Measurements from ENCODE around the gene SLC25A6. TPM values are rescaled to one million over a fixed set of nuclear protein-coding genes. Genes with fewer than 3 reads are reported as not detected.

Gene SLC25A6
- total RNA-seq, 1 donor from 2014 or later: 345 TPM

DNA sequence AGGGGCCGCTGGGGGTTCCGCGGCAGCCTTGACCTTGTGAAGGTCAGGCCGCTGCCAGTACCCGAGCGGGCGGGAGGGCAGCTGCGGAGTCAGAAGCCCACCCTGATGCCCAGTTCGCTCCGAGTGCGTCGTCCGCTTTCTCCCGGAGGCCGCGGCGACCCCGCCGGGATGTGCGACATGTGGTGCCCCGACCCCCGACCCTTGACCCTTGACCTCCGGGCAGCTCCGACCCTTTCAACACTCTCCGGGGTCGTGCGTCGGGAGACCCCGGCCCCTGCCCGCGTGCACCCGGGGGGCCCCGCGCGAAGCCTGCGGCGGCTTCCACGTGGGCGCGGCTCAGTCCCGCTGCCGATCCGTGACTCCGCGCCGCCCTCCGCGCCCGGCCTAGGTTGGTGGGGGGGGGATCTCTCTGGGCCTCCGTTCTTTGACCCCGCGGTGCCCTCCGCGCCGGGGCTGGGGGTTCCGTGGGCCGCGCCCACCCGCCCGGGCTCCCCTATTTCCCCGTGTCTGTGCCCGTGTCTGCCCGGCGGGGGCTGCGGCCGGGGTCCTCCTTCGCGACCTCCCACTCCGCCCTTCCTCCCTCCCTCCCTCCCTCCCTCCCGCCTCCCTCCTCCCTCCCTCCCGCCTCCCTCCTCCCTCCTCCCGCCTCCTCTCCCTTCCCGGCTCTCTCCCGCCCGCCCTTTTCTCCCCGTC lies 609 bp upstream of the SLC25A6 start:
- DNase-seq (ENCODE audit: low read depth): peak; percentile 51
- peak overlapping the region; percentile 98 for H3K4me3 ChIP-seq (ENCODE audit: insufficient read depth, low read depth, low read length)
- Mint-ChIP-seq H3K4me3 (ENCODE audit: unreplicated experiment) (peak overlapping the region; percentile 95), H3K27ac (ENCODE audit: unreplicated experiment) (peak overlapping the region; percentile 47), H3K4me1 (ENCODE audit: low read depth, unreplicated experiment) (peaks cover 19% of the 10 kb centered on the region), H3K9me3 (ENCODE audit: unreplicated experiment) (no peaks in the 10 kb centered on the region), H3K27me3 (ENCODE audit: low read depth, unreplicated experiment) (no peaks in the 10 kb centered on the region), H3K36me3 (ENCODE audit: low read depth, unreplicated experiment) (peaks cover 26% of the 10 kb centered on the region)
- H4K20me1 ChIP-seq (ENCODE audit: insufficient read depth, low read length): peaks cover 63% of the 10 kb centered on the region
- H3K27ac ChIP-seq (ENCODE audit: low read depth, low read length): peak overlapping the region; percentile 82
- H3K27me3 ChIP-seq (ENCODE audit: insufficient read depth, low read length): no peaks in the 10 kb centered on the region
- H3K4me1 ChIP-seq (ENCODE audit: insufficient read depth, low read length): peaks cover 13% of the 10 kb centered on the region
- TF ChIP-seq EZH2 (IDR thresholded peaks at IDR 0.05; ENCODE audit: insufficient read depth, low read length): no peak
- TF ChIP-seq, protein P1, sequence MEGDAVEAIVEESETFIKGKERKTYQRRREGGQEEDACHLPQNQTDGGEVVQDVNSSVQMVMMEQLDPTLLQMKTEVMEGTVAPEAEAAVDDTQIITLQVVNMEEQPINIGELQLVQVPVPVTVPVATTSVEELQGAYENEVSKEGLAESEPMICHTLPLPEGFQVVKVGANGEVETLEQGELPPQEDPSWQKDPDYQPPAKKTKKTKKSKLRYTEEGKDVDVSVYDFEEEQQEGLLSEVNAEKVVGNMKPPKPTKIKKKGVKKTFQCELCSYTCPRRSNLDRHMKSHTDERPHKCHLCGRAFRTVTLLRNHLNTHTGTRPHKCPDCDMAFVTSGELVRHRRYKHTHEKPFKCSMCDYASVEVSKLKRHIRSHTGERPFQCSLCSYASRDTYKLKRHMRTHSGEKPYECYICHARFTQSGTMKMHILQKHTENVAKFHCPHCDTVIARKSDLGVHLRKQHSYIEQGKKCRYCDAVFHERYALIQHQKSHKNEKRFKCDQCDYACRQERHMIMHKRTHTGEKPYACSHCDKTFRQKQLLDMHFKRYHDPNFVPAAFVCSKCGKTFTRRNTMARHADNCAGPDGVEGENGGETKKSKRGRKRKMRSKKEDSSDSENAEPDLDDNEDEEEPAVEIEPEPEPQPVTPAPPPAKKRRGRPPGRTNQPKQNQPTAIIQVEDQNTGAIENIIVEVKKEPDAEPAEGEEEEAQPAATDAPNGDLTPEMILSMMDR (IDR thresholded peaks at IDR 0.05; ENCODE audit: insufficient read depth, low read depth, low read length): no peak
- peaks cover 27% of the 10 kb centered on the region for H3K36me3 ChIP-seq (ENCODE audit: insufficient read depth, low read length)
- peaks cover 81% of the 10 kb centered on the region for H3K79me2 ChIP-seq (ENCODE audit: insufficient read depth, low read length)
- peak overlapping the region; percentile 100 for H3K9ac ChIP-seq (ENCODE audit: low read length)
- FAIRE-seq: no peak
- H3K4me2 ChIP-seq (ENCODE audit: low read length): peak overlapping the region; percentile 93
- peak overlapping the region; percentile 60 for H2AFZ ChIP-seq (ENCODE audit: low read depth, low read length)
- no peaks in the 10 kb centered on the region for H3K9me3 ChIP-seq (ENCODE audit: insufficient read depth, low read depth, low read length)

DNA sequence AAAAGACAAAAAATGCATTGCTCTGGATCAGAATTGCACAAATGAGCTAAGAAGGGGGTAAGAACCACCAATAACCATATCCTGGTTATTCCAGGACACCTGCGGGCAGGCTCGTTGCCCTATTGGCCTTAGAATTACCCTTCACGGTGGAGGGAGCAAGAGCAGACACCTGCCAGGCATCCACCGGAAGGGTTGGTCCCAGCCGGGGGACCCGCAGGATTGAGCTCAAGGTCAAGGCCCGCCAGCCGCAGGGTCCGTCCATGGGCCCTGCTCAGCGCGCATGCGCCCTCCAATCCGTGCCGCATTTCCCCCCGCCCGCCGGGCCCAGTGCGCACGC lies 575 bp downstream of the SLC25A6 start:
- Histone ChIP-seq H3K9me3 (ENCODE audit: insufficient read depth, low read depth, low read length) (no peaks in the 10 kb centered on the region), H3K27ac (ENCODE audit: low read depth, low read length) (peak overlapping the region; percentile 98), H3K4me3 (ENCODE audit: insufficient read depth, low read depth, low read length) (peak overlapping the region; percentile 98), H3K4me2 (ENCODE audit: low read length) (peak overlapping the region; percentile 93), H4K20me1 (ENCODE audit: insufficient read depth, low read length) (peaks cover 68% of the 10 kb centered on the region), H3K36me3 (ENCODE audit: insufficient read depth, low read length) (peaks cover 33% of the 10 kb centered on the region), H3K79me2 (ENCODE audit: insufficient read depth, low read length) (peaks cover 90% of the 10 kb centered on the region), H3K27me3 (ENCODE audit: insufficient read depth, low read length) (no peaks in the 10 kb centered on the region), H3K4me1 (ENCODE audit: insufficient read depth, low read length) (peaks cover 13% of the 10 kb centered on the region), H3K9ac (ENCODE audit: low read length) (peak overlapping the region; percentile 100), H2AFZ (ENCODE audit: low read depth, low read length) (no peak overlapping the region)
- TF ChIP-seq, protein P1 (IDR thresholded peaks at IDR 0.05; ENCODE audit: insufficient read depth, low read depth, low read length): no peak
- no peak for TF ChIP-seq EZH2 (IDR thresholded peaks at IDR 0.05; ENCODE audit: insufficient read depth, low read length)
- FAIRE-seq: no peak
- peaks cover 27% of the 10 kb centered on the region for H3K36me3 Mint-ChIP-seq (ENCODE audit: low read depth, unreplicated experiment)
- H3K27ac Mint-ChIP-seq (ENCODE audit: unreplicated experiment): peak overlapping the region; percentile 66
- H3K27me3 Mint-ChIP-seq (ENCODE audit: low read depth, unreplicated experiment): no peaks in the 10 kb centered on the region
- DNase-seq (ENCODE audit: low read depth): no peak
- peak overlapping the region; percentile 95 for H3K4me3 Mint-ChIP-seq (ENCODE audit: unreplicated experiment)
- peaks cover 20% of the 10 kb centered on the region for H3K4me1 Mint-ChIP-seq (ENCODE audit: low read depth, unreplicated experiment)
- H3K9me3 Mint-ChIP-seq (ENCODE audit: unreplicated experiment): no peaks in the 10 kb centered on the region
